GM12878 (cell line): Measurements from ENCODE around the gene KHDRBS1. TPM values are rescaled to one million over a fixed set of nuclear protein-coding genes. Genes with fewer than 3 reads are reported as not detected.

ENCODE experiments used
- ATAC-seq: fragments of 200-7000 bp; cut with Tn5 transposase; 3 replicates; pipeline ENCODE4 v1.9.1; 2020; ENCODE audit warnings: mild to moderate bottlenecking, moderate library complexity
- BruUV-seq: library from RNA; stranded (reverse); fragments of 400-500 nt; replicated peaks from 2 replicates; lab custom pipeline; 2021; lab: Mats Ljungman, UMichigan
- CTCF ChIA-PET: fragments of 300-600 bp; sonication (Branson Sonifier 250); formaldehyde crosslinking; extraction: SDS; loops from one replicate; lab custom pipeline; 2021; ENCODE audit warnings: inconsistent platforms; lab: Yijun Ruan, JAX
- POLR2A ChIA-PET: fragments of 350-600 bp; formaldehyde crosslinking; extraction: SDS; loops from one replicate; lab custom pipeline; 2021; ENCODE audit warnings: inconsistent platforms; lab: Charles Lee
- RAD21 ChIA-PET: fragments of 300-600 bp; sonication (Branson Sonifier 250); formaldehyde crosslinking; loops from one replicate; lab custom pipeline; 2023; ENCODE audit warnings: antibody characterized with exemption; ENCODE audit not compliant: unreplicated experiment; lab: Charles Lee
- SMC1A ChIA-PET: fragments of 300-600 bp; sonication (Branson Sonifier 250); formaldehyde crosslinking; loops from one replicate; lab custom pipeline; 2023; ENCODE audit not compliant: unreplicated experiment, uncharacterized antibody; lab: Charles Lee
- DNase-seq: peaks from one replicate; pipeline ENCODE4 v3.0.0-alpha.2; 2011; ENCODE audit warnings: low read depth, low spot score
- FAIRE-seq: peaks from 3 replicates; lab custom pipeline; 2011; peaks lifted over from hg19 to GRCh38; lab: Jason Lieb, UNC
- H2AFZ ChIP-seq: 2 replicates; pipeline ENCODE4 v1.6.0; 2011; ENCODE audit warnings: low read depth, low read length, control low read depth; ENCODE audit not compliant: control insufficient read depth
- H3K27ac ChIP-seq: 2 replicates; pipeline ENCODE4 v1.5.1; 2011; ENCODE audit warnings: control low read depth; ENCODE audit not compliant: control insufficient read depth, insufficient read depth
- H3K27me3 ChIP-seq, 2 experiments: replicated peaks in 1 of 2; 2 replicates each; pipeline versions ENCODE4 v1.6.0 to v1.6.1; 2011; ENCODE audit warnings: low read length in 1 of 2; ENCODE audit not compliant: control insufficient read depth in 2 of 2, insufficient read depth in 2 of 2
- H3K36me3 ChIP-seq, 2 experiments: 2 replicates each; pipeline ENCODE4 v1.5.1; 2011; ENCODE audit warnings: low read length in 1 of 2; ENCODE audit not compliant: control insufficient read depth in 2 of 2, insufficient read depth in 2 of 2
- H3K4me1 ChIP-seq: 2 replicates; pipeline ENCODE4 v1.6.1; 2011; ENCODE audit warnings: mild to moderate bottlenecking, low read length, moderate library complexity, mixed read lengths; ENCODE audit not compliant: control insufficient read depth, insufficient read depth
- H3K4me2 ChIP-seq: 2 replicates; pipeline ENCODE4 v1.6.0; 2011; ENCODE audit warnings: control low read depth; ENCODE audit not compliant: control insufficient read depth, insufficient read depth
- H3K4me3 ChIP-seq: fragments of 200-600 bp; sonication (generic); 2 replicates; pipeline ENCODE4 v1.5.1; 2016
- H3K79me2 ChIP-seq: 2 replicates; pipeline ENCODE4 v1.6.0; 2011; ENCODE audit warnings: low read length; ENCODE audit not compliant: control insufficient read depth, insufficient read depth
- H3K9ac ChIP-seq: 2 replicates; pipeline ENCODE4 v1.8.0; 2011; ENCODE audit warnings: low read length, control low read depth, mixed read lengths; ENCODE audit not compliant: control insufficient read depth, insufficient read depth
- H3K9me3 ChIP-seq: replicated peaks from 3 replicates; pipeline ENCODE4 v1.5.1; 2011; ENCODE audit warnings: mild to moderate bottlenecking, low read length; ENCODE audit not compliant: control insufficient read depth, insufficient read depth
- H4K20me1 ChIP-seq: 2 replicates; pipeline ENCODE4 v1.6.0; 2011; ENCODE audit not compliant: control insufficient read depth, insufficient read depth
- BCL11A ChIP-seq: IDR thresholded peaks from 2 replicates; pipeline ENCODE4 v1.6.1; 2011; ENCODE audit warnings: low read depth, low read length
- BHLHE40 ChIP-seq, 2 experiments: fragments of 450-650 bp in 1 of 2; IDR thresholded peaks; 2 replicates each; pipeline ENCODE4 v1.6.1; 2011 to 2017; ENCODE audit warnings: low read depth in 2 of 2, borderline replicate concordance in 1 of 2, improper control_type of control experiment in 1 of 2, low read length in 1 of 2, mild to moderate bottlenecking in 1 of 2
- E2F8 ChIP-seq: fragments of 450-650 bp; IDR thresholded peaks from 2 replicates; pipeline ENCODE4 v1.6.1; 2018; ENCODE audit warnings: mild to moderate bottlenecking, low read depth, moderate library complexity; ENCODE audit not compliant: partially characterized antibody
- EGR1 ChIP-seq, 2 experiments: IDR thresholded peaks; 1 replicate in 1 of 2; 2 replicates in 1 of 2; pipeline ENCODE4 v1.6.1; 2011 to 2012; ENCODE audit warnings: low read depth in 2 of 2, low read length in 2 of 2, borderline replicate concordance in 1 of 2, mild to moderate bottlenecking in 1 of 2, moderate library complexity in 1 of 2
- ELK1 ChIP-seq: IDR thresholded peaks from 2 replicates; pipeline ENCODE4 v1.6.1; 2012; ENCODE audit warnings: low read depth, low read length, improper control_type of control experiment
- IKZF2 ChIP-seq, 2 experiments: fragments of 450-650 bp; IDR thresholded peaks; 2 replicates each; pipeline ENCODE4 v1.6.1; 2017; ENCODE audit warnings: mild to moderate bottlenecking in 2 of 2, moderate library complexity in 2 of 2
- JUNB ChIP-seq: IDR thresholded peaks from 2 replicates; pipeline ENCODE4 v1.6.1; 2016; ENCODE audit warnings: antibody characterized with exemption, mild to moderate bottlenecking
- JUND ChIP-seq: IDR thresholded peaks from 2 replicates; pipeline ENCODE4 v1.6.1; 2012; ENCODE audit warnings: low read depth, mild to moderate bottlenecking, low read length, improper control_type of control experiment, moderate library complexity
- MTA2 ChIP-seq: fragments of 450-650 bp; IDR thresholded peaks from 2 replicates; pipeline ENCODE4 v1.6.1; 2016; ENCODE audit warnings: low read depth, mild to moderate bottlenecking, moderate library complexity
- NBN ChIP-seq: fragments of 450-650 bp; IDR thresholded peaks from 2 replicates; pipeline ENCODE4 v1.6.1; 2016
- PML ChIP-seq: IDR thresholded peaks from 2 replicates; pipeline ENCODE4 v1.6.1; 2012; ENCODE audit warnings: low read length, inconsistent platforms
- RUNX3 ChIP-seq: IDR thresholded peaks from 2 replicates; pipeline ENCODE4 v1.6.1; 2012; ENCODE audit warnings: low read length, inconsistent platforms
- SMAD5 ChIP-seq: IDR thresholded peaks from 2 replicates; pipeline ENCODE4 v1.6.1; 2016; ENCODE audit warnings: antibody characterized with exemption, low read depth
- SPI1 ChIP-seq: IDR thresholded peaks from 2 replicates; pipeline ENCODE4 v1.6.1; 2011; ENCODE audit warnings: low read depth, mild to moderate bottlenecking, low read length, moderate library complexity, borderline replicate concordance; ENCODE audit not compliant: insufficient read depth
- ZNF24 ChIP-seq: fragments of 450-650 bp; IDR thresholded peaks from 2 replicates; pipeline ENCODE4 v1.6.1; 2017; ENCODE audit warnings: antibody characterized with exemption, mild to moderate bottlenecking
- WGBS: methylation state at CpG from one replicate; pipeline ENCODE4 v1.1.6; 2016; ENCODE audit warnings: low lambda C conversion rate; ENCODE audit not compliant: insufficient replicate concordance, insufficient coverage; ENCODE audit errors: missing lambda C conversion rate; 5-methylcytosine and 5-hydroxymethylcytosine counted together
- in situ Hi-C: fragments of 300-500 bp; cut with MboI; formaldehyde crosslinking; loops from 9 replicates; pipeline ENCODE4 v1.14.3; 2018; ENCODE audit warnings: mixed read lengths
- intact Hi-C: fragments of 100-400 bp; cut with micrococcal nuclease; formaldehyde crosslinking; loops from one replicate; pipeline ENCODE4 v1.14.2; 2022; ENCODE audit not compliant: unreplicated experiment
- polyA plus RNA-seq, 11 experiments: library from polyadenylated mRNA; depleted of rRNA in 4 of 11; unstranded in 6 of 11; stranded (reverse) in 5 of 11; fragments of >200 nt; fragmentation: Nextera tagmentation in 4 of 11; fragmentation: Illumina TruSeq in 1 of 11; extraction: Ambion mirVana in 4 of 11; extraction: Trizol in 1 of 11; gene quantifications; 1 replicate in 1 of 11; 2 replicates in 10 of 11; pipeline versions ENCODE4 v1.2.1 to v1.2.3, GENCODE V29; 2011 to 2016; ENCODE audit warnings: inconsistent platforms in 2 of 11, missing spikeins in 2 of 11, low read depth in 1 of 11
- total RNA-seq, 4 experiments: library from RNA; depleted of rRNA in 3 of 4; stranded (reverse); fragments of >200 nt in 3 of 4; fragmentation: Illumina TruSeq in 1 of 4; extraction: Trizol in 1 of 4; gene quantifications; 2 replicates each; pipeline versions ENCODE4 v1.2.1 to v1.2.3, GENCODE V29; 2013 to 2021

KHDRBS1 gene
- total and polyA plus RNA-seq, 10 of the 15 experiments (the other 5 are each of a cell fraction or from before 2014, with no cell fraction given) = 42.5 to 204 (median 96.0) TPM

- TF ChIP-seq E2F8 (no peak), IKZF2 (IDR thresholded peaks at IDR 0.05) (peak; percentile 72 to 78), MTA2 (no peak), BHLHE40 (IDR thresholded peaks at IDR 0.05; ENCODE audit: borderline replicate concordance in 1 of 2, low read depth in 2 of 2, low read length in 1 of 2) (no peak), PML (no peak), ZNF24 (no peak), RUNX3 (no peak), JUND (no peak), SPI1 (peak; percentile 88; the same call in 1 of the 2 replicates), NBN (peak; percentile 46; the same call in 1 of the 2 replicates)
These were observed 8.1 kb upstream of the KHDRBS1 start (continued) for GRCh38 chr1:32005522-32005921.

GRCh38 chr1:32007591-32007940 lies 6.1 kb upstream of the KHDRBS1 start:
- SMC1A ChIA-PET = no interaction called here
- in situ Hi-C loops (no loop called here), intact Hi-C loops (no loop called here)
- DNase-seq = no peak
- Histone ChIP-seq H3K79me2 (no peaks in the 10 kb centered on the region), H3K27ac (no peak overlapping the region), H3K4me2 (no peak overlapping the region), H2AFZ (no peak overlapping the region), H3K27me3 (no peaks in the 10 kb centered on the region), H3K4me3 (no peak overlapping the region), H3K9ac (no peak overlapping the region), H3K36me3 (no peaks in the 10 kb centered on the region), H4K20me1 (no peaks in the 10 kb centered on the region), H3K4me1 (peaks cover 16% of the 10 kb centered on the region), H3K9me3 (no peaks in the 10 kb centered on the region)
- CTCF ChIA-PET = interaction anchor here (1.3 kb wide), 1 partner anchor 22 kb away, joined by 3 read pairs; no protein-coding TSS in a partner anchor
- WGBS = 100% methylated on average over 1 of the region's 1 CpG
- POLR2A ChIA-PET = interaction anchor here (0.6 to 1.2 kb wide), 2 partner anchors 69 to 103 kb away, joined by 3 read pairs; no protein-coding TSS in a partner anchor
- no peak for FAIRE-seq
- no peak for TF ChIP-seq EGR1 (IDR thresholded peaks at IDR 0.05; ENCODE audit: borderline replicate concordance in 1 of 2, low read depth in 2 of 2, low read length in 2 of 2)
- TF ChIP-seq BCL11A = no peak
- TF ChIP-seq SMAD5 = no peak
- TF ChIP-seq JUNB = no peak
- TF ChIP-seq ELK1 = no peak
- RAD21 ChIA-PET = interaction anchor here (0.8 kb wide), 1 partner anchor 30 kb away, joined by 4 read pairs; no protein-coding TSS in a partner anchor
- no peak for ATAC-seq
- no TSS peak for BruUV-seq
